MM.1S (cell line): ENCODE results near the gene IRF2BPL.

ENCODE experiments used
- DNase-seq: peaks from one replicate; pipeline ENCODE4 v3.0.0-alpha.2; 2015
- H2AFZ ChIP-seq: fragments of 300-600 bp; sonication (generic); 2 replicates; pipeline ENCODE4 v1.6.0; 2016; ENCODE audit warnings: antibody characterized with exemption, low read length
- H3F3A ChIP-seq: fragments of 300-600 bp; sonication (generic); 2 replicates; pipeline ENCODE4 v1.6.1; 2016; ENCODE audit warnings: mild to moderate bottlenecking, antibody characterized with exemption, low read length, moderate library complexity, mixed read lengths; ENCODE audit not compliant: insufficient read depth
- H3K27ac ChIP-seq: fragments of 300-600 bp; sonication (generic); 2 replicates; pipeline ENCODE4 v1.5.1; 2016; ENCODE audit warnings: mild to moderate bottlenecking, low read length
- H3K27me3 ChIP-seq: fragments of 300-600 bp; sonication (generic); replicated peaks from 2 replicates; pipeline ENCODE4 v1.6.0; 2016; ENCODE audit warnings: low read length; ENCODE audit not compliant: insufficient read depth
- H3K36me3 ChIP-seq: fragments of 300-600 bp; sonication (generic); replicated peaks from 2 replicates; pipeline ENCODE4 v1.6.1; 2016; ENCODE audit warnings: mild to moderate bottlenecking, low read length, mixed read lengths; ENCODE audit not compliant: insufficient read depth
- H3K4me1 ChIP-seq: fragments of 300-600 bp; sonication (generic); 2 replicates; pipeline ENCODE4 v1.6.1; 2016; ENCODE audit warnings: low read length, mixed read lengths
- H3K4me2 ChIP-seq: fragments of 300-600 bp; sonication (generic); 2 replicates; pipeline ENCODE4 v1.6.0; 2016; ENCODE audit warnings: low read depth, low read length
- H3K4me3 ChIP-seq: fragments of 300-600 bp; sonication (generic); 2 replicates; pipeline ENCODE4 v1.5.1; 2016; ENCODE audit warnings: low read length, mixed read lengths
- H3K79me2 ChIP-seq: fragments of 300-600 bp; sonication (generic); 2 replicates; pipeline ENCODE4 v1.6.1; 2016; ENCODE audit warnings: mixed run types, low read length, mixed read lengths
- H3K9ac ChIP-seq: fragments of 300-600 bp; sonication (generic); 2 replicates; pipeline ENCODE4 v1.6.1; 2016; ENCODE audit warnings: low read length, mixed read lengths
- H3K9me2 ChIP-seq: fragments of 300-600 bp; sonication (generic); replicated peaks from 2 replicates; pipeline ENCODE4 v1.6.1; 2016; ENCODE audit warnings: mild to moderate bottlenecking, low read length, mixed read lengths; ENCODE audit not compliant: insufficient read depth
- H3K9me3 ChIP-seq: fragments of 300-600 bp; sonication (generic); replicated peaks from 2 replicates; pipeline ENCODE4 v1.6.1; 2016; ENCODE audit warnings: mild to moderate bottlenecking, low read length, mixed read lengths; ENCODE audit not compliant: insufficient read depth
- H4K20me1 ChIP-seq: fragments of 300-600 bp; sonication (generic); 2 replicates; pipeline ENCODE4 v1.6.1; 2016; ENCODE audit warnings: mild to moderate bottlenecking, low read length, moderate library complexity, mixed read lengths; ENCODE audit not compliant: insufficient read depth
- CTCF ChIP-seq: fragments of 300-600 bp; sonication (generic); IDR thresholded peaks from 2 replicates; pipeline ENCODE4 v1.5.1; 2016; ENCODE audit warnings: antibody characterized with exemption, low read length, mixed read lengths
- EZH2 ChIP-seq: fragments of 300-600 bp; sonication (generic); optimal IDR thresholded peaks from 2 replicates; pipeline ENCODE3; 2017; ENCODE audit warnings: low read depth, mild to moderate bottlenecking, antibody characterized with exemption, low read length, mixed read lengths
- EZH2phosphoT487 ChIP-seq: fragments of 300-600 bp; sonication (generic); IDR thresholded peaks from 2 replicates; pipeline ENCODE4 v1.6.1; 2018; ENCODE audit warnings: antibody characterized with exemption, low read length

Gene IRF2BPL

GRCh38 chr14:77068517-77069200 is 40.2 kb upstream of the IRF2BPL start:
- Histone ChIP-seq H3K4me1 (no peaks in the 10 kb centered on the region), H3K4me2 (no peak overlapping the region), H3K79me2 (no peaks in the 10 kb centered on the region), H3K27ac (no peak overlapping the region), H3F3A (no peaks in the 10 kb centered on the region), H3K4me3 (no peak overlapping the region), H3K9ac (no peak overlapping the region), H3K36me3 (no peaks in the 10 kb centered on the region), H4K20me1 (no peaks in the 10 kb centered on the region), H3K27me3 (no peaks in the 10 kb centered on the region), H2AFZ (no peak overlapping the region; the same call in 1 of the 2 replicates), H3K9me3 (no peaks in the 10 kb centered on the region), H3K9me2 (no peaks in the 10 kb centered on the region)
- DNase-seq = no peak
- no peak for TF ChIP-seq CTCF
- TF ChIP-seq EZH2phosphoT487 = no peak
- no peak for TF ChIP-seq EZH2

GRCh38 chr14:77067632-77068516 is 39.4 kb upstream of the IRF2BPL start:
- Histone ChIP-seq H3K36me3 (no peaks in the 10 kb centered on the region), H4K20me1 (no peaks in the 10 kb centered on the region), H3K27me3 (no peaks in the 10 kb centered on the region), H3K4me2 (no peak overlapping the region), H3F3A (no peaks in the 10 kb centered on the region), H2AFZ (no peak overlapping the region; the same call in 1 of the 2 replicates), H3K9me2 (no peaks in the 10 kb centered on the region), H3K79me2 (no peaks in the 10 kb centered on the region), H3K9me3 (no peaks in the 10 kb centered on the region), H3K27ac (no peak overlapping the region), H3K9ac (no peak overlapping the region), H3K4me1 (no peaks in the 10 kb centered on the region), H3K4me3 (no peak overlapping the region)
- DNase-seq = peak; percentile 36
- TF ChIP-seq EZH2phosphoT487 (no peak), CTCF (peak; percentile 73)

- no peaks in the 10 kb centered on the region for H3K36me3 ChIP-seq
- TF ChIP-seq CTCF = no peak
- TF ChIP-seq EZH2phosphoT487 = no peak
- no peak for TF ChIP-seq EZH2
- no peak for DNase-seq
- no peak overlapping the region for H3K4me2 ChIP-seq
- H2AFZ ChIP-seq = no peak overlapping the region
- no peaks in the 10 kb centered on the region for H3K4me1 ChIP-seq
- H3K4me3 ChIP-seq = no peak overlapping the region
- H3K9me3 ChIP-seq = no peaks in the 10 kb centered on the region
- no peak overlapping the region for H3K27ac ChIP-seq
- no peak overlapping the region for H3K9ac ChIP-seq
- no peaks in the 10 kb centered on the region for H3K79me2 ChIP-seq
- H3K27me3 ChIP-seq = no peaks in the 10 kb centered on the region
- no peaks in the 10 kb centered on the region for H4K20me1 ChIP-seq
- no peaks in the 10 kb centered on the region for H3K9me2 ChIP-seq
- H3F3A ChIP-seq = no peaks in the 10 kb centered on the region
Observed at GRCh38 chr14:77066578-77067172, 38.2 kb upstream of the IRF2BPL start.
